Head of caudate nucleus (tissue), 42 donors: ENCODE results near the gene SERPINB6.
A peak's percentile ranks its signal among the peaks of the same experiment; 100 is the strongest.
"Not testable (repeated sequence)": the region's sequence is repeated elsewhere in the genome, so short reads cannot be mapped to it uniquely, and the experiment has no call there.

ENCODE experiments used
- DNase-seq, 42 donors: peaks; one replicate each; pipeline versions ENCODE4 v3.0.0 to v3.0.0-alpha.2; 2020 to 2021; ENCODE audit warnings: mixed read lengths in 7 of 42
- intact Hi-C: fragments of 100-400 bp; cut with DNase I; formaldehyde crosslinking; loops from one replicate; pipeline ENCODE4 v1.15.0; 2022

Gene SERPINB6

GRCh38 chr6:2971420-2972218 is at the start of gene SERPINB6:
SERPINB6 (minus strand) TSS chr6:2971567; CDS start chr6:2959332, 12,235 bp downstream.
- DNase-seq, result peak; percentile 65 to 92 (median 80)
- intact Hi-C loops, result loop anchor here (2.0 kb wide), 1 partner anchor 17 kb away; no protein-coding TSS in a partner anchor

DNA sequence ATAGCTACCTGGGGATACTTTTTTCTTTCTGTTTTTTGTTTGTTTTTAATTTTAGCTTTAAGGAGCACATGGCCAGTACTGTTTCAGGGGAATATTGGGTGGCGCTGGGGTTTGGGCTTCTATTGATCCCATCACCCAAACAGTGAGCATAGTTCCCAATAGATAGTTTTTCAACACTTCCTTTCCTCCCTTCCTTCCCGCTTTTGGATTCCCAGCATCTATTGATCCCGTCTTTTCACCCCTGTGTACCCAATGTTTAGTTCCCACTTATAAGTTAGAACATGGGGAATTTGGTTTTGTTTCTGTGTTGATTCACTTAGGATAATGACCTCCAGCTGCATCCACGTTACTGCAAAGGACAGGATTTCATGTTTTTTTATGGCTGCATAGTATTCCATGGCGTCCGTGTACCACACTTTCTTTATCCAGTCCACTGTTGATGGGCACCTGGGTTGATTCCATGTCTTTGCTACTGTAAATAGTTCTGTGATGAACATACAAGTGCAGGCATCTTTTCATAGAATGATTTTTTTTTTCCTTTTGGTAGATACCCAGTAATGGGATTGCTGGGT is 48.5 kb upstream of the SERPINB6 start:
- intact Hi-C loops, result no loop called here
- DNase-seq, result no peak

GRCh38 chr6:3019065-3019464 is 47.7 kb upstream of the SERPINB6 start:
- intact Hi-C loops, result no loop called here
- no peak for DNase-seq

- intact Hi-C loops, result no loop called here
- DNase-seq, result peak in 1 of 42 donors; percentile 16
These were observed 45.9 kb upstream of the SERPINB6 start for GRCh38 chr6:3017304-3017703.

DNA sequence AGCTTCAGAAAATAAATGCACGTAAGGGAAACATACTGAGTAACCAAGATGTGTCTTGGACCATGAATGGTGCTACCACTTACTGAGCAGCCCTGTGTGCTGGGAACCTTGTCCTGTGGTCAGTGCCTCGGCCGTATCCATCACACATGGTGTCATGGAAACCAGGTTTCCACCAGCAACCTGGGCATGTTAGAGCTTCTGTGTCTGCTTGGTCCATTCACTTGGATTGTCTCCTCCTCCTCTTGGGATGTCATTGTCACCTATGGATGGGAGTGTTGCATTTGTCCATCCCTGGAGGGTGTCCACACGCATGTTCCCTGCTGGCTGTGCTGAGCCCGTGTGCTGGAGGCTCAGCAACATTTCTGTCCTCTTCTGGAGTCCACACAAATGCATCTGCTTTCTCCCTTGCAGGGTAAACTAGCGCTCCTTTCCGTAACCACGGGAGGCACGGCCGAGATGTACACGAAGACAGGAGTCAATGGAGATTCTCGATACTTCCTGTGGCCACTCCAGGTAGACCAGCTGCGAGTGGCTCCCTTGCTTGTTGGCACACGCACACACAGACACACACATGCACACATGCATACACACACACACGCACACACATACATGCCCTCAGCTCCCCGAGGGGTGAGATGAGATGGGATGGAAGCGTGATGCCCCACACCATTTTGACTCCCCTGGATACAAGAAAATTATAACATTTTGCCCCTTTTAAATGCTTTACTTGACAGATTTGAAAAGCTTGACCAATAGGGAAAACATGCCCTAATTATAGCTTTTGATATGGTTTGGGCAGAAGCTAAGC is 45.3 kb upstream of the SERPINB6 start:
- intact Hi-C loops, result no loop called here
- no peak for DNase-seq

DNA sequence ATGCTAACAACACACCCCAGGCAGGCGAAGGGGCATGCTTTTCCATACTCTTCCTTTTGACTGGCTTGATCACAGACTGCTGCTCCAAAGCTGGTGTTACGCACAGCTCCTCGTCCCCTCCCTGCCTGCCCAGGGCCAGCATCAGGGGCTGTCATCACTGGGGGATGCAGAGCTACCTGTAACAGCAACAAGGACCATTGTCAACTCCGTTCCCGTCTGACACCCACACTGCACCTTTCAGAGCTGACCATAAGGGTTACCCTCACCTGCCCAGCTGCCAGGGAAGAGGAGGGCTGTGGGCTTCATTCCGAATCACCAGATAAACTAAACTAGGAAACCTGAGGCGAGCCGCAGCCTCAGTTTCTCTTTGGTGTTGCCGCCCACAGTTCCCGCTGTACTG is 43.8 kb upstream of the SERPINB6 start:
- intact Hi-C loops, result no loop called here
- DNase-seq, result peak in 2 of 42 donors; percentile 7 to 28

DNA sequence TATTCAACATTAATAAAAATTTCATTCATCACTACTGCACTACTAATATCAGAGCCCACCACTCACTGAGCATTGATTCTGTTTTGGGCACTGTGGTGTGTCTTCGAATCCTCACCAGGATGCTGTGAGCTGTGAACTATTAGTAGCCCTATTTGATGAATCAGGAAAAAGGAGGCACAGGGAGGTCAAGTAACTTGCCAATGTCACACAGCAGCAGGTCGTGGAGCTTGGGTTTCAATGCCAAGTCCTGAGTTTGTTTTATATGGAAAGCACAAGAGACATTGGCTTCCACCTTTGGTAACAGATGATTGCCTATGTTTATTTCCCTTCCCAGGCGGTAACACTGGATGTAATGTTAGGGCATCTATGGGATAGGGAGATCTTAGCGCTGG is 43.3 kb upstream of the SERPINB6 start:
- intact Hi-C loops, result no loop called here
- DNase-seq, result no peak

GRCh38 chr6:3013901-3014674 is 42.7 kb upstream of the SERPINB6 start:
- intact Hi-C loops, result no loop called here
- peak in 1 of 42 donors; percentile 22 for DNase-seq

- DNase-seq, result peak in 6 of 42 donors; percentile 28 to 55 (median 46)
- intact Hi-C loops, result no loop called here
These were observed 42.1 kb upstream of the SERPINB6 start for GRCh38 chr6:3013486-3013885.

DNA sequence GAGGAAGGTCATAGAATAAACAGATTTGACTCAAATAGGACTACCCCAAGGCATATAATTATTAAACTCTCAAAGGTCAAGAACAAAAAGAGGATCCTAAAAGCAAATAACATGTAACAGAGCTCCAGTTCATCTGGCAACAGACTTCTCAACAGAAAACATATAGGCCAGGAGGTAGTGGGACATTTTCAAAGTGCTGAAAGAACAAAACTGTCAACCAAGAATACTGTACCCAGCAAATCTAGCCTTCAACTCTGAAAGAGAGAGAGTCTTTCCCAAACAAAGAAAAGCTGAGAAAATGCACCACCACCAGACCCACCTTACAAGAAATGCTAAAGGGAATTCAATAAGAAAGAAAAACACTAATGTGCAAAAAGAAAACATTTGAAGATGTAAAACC is 40.2 kb upstream of the SERPINB6 start:
- intact Hi-C loops, result no loop called here
- DNase-seq, result no peak

- no peak for DNase-seq
- intact Hi-C loops, result no loop called here
These were observed 39.8 kb upstream of the SERPINB6 start for GRCh38 chr6:3011158-3011557.

- DNase-seq, result peak in 1 of 42 donors; percentile 28
- intact Hi-C loops, result no loop called here
These were observed 38.6 kb upstream of the SERPINB6 start for GRCh38 chr6:3009930-3010329.

GRCh38 chr6:3008712-3009265 is 37.4 kb upstream of the SERPINB6 start:
- intact Hi-C loops, result not testable (repeated sequence)
- DNase-seq, result peak in 2 of 42 donors; percentile 2 to 16

DNA sequence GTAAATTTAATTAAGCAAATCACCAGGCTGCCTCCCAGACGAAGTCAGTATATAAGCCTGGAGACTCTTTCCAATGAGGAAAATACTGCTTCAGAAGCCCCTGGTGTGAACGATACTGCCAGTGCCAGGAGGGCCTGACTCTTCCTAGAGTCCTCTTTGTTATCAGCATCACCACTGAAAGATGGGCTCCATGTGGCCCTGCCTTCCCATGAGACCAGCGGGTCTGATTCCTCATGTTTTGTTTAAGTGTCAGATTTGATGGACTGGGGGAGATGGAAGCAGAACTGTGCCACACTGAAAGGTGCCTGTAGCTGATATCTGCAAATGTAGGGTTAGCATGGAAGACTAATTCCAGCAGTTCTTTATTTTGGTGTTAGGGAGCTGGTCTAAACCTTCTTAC is 36.2 kb upstream of the SERPINB6 start:
- intact Hi-C loops, result no loop called here
- peak in 3 of 42 donors; percentile 1 to 16 (median 10) for DNase-seq

GRCh38 chr6:3006476-3006875 is 35.1 kb upstream of the SERPINB6 start:
- intact Hi-C loops, result no loop called here
- peak in 2 of 42 donors; percentile 0 to 2 for DNase-seq

- intact Hi-C loops, result no loop called here
- peak in 3 of 42 donors; percentile 5 to 26 (median 9) for DNase-seq
These were observed 34.5 kb upstream of the SERPINB6 start for GRCh38 chr6:3005874-3006273.

DNA sequence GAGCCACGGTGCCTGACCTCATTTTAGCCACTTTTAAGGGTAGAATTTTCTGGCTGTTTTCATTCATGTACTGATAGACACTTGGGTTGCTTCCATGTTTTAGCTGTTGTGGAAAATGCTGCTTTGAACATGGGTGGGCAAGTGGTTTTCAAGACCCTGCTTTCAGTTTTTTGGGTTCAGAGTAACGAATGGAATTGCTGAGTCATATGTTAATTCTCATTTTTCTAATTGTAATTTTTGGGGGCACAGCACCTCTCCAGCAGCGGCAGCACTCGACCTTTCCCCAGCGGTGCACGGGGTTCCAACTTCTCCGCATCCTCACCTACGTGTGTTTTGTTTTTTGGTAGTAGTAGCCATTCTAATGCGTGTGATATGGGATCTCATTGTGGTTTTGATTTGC is 33.7 kb upstream of the SERPINB6 start:
- DNase-seq, result peak in 3 of 42 donors; percentile 1 to 35 (median 9)
- intact Hi-C loops, result no loop called here

DNA sequence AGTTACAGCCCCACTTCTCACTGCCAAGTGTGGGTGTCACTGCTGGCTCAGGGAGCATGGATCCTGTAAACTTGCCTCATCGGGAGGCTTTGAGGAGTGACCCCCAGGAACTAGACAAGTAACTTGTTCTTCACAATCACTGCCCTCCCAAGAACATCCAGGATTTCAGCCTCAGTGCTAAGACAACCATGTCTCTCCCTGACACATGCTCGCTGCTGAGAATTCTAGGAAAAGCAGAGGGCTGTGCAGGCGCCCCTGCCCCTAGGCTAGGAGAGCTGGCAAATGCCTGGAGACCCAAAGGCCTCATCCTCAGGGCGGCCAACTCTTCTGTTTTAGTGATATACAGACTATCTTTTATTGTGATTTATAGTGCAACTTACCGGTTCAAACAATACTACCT is 31.9 kb upstream of the SERPINB6 start:
- intact Hi-C loops, result not testable (repeated sequence)
- peak in 1 of 42 donors; percentile 3 for DNase-seq
